HPDE6-E6E7 (cell line): ENCODE results near the gene CAMK1D.
"Not testable (repeated sequence)": the region's sequence is repeated elsewhere in the genome, so short reads cannot be mapped to it uniquely, and the experiment has no call there.

Experiments used
- DNase-seq: peaks from one replicate; pipeline ENCODE4 v3.0.0; 2011; ENCODE audit warnings: missing footprints; ENCODE audit errors: extremely low spot score

CAMK1D gene

GRCh38 chr10:12720217-12720981 is 371.1 kb downstream of the CAMK1D start:
- no peak for DNase-seq

- no peak for DNase-seq
Measured at GRCh38 chr10:12721334-12721733, 372.0 kb downstream of the CAMK1D start.

- DNase-seq: no peak
Measured at GRCh38 chr10:12723220-12723619, 373.9 kb downstream of the CAMK1D start.

GRCh38 chr10:12724807-12725579 is 375.6 kb downstream of the CAMK1D start:
- no peak for DNase-seq

GRCh38 chr10:12725580-12725888 is 376.2 kb downstream of the CAMK1D start:
- not testable (repeated sequence) for DNase-seq

- no peak for DNase-seq
Measured at GRCh38 chr10:12726971-12727831, 377.9 kb downstream of the CAMK1D start.

GRCh38 chr10:12727832-12728215 is 378.5 kb downstream of the CAMK1D start:
- DNase-seq: no peak

GRCh38 chr10:12728494-12728893 is 379.1 kb downstream of the CAMK1D start:
- no peak for DNase-seq

- DNase-seq: no peak
Measured at GRCh38 chr10:12729885-12730284, 380.5 kb downstream of the CAMK1D start.

GRCh38 chr10:12730809-12731519 is 381.6 kb downstream of the CAMK1D start:
- DNase-seq: no peak

GRCh38 chr10:12733271-12733670 is 383.9 kb downstream of the CAMK1D start:
- no peak for DNase-seq

GRCh38 chr10:12735843-12736462 is 386.6 kb downstream of the CAMK1D start:
- DNase-seq: no peak

GRCh38 chr10:12740813-12741212 is 391.5 kb downstream of the CAMK1D start:
- no peak for DNase-seq

- no peak for DNase-seq
Measured at GRCh38 chr10:12741360-12741804, 392.0 kb downstream of the CAMK1D start.

- DNase-seq: no peak
Measured at GRCh38 chr10:12742771-12743170, 393.4 kb downstream of the CAMK1D start.

GRCh38 chr10:12743466-12743865 is 394.1 kb downstream of the CAMK1D start:
- not testable (repeated sequence) for DNase-seq

- DNase-seq: no peak
Measured at GRCh38 chr10:12743941-12744340, 394.6 kb downstream of the CAMK1D start.

GRCh38 chr10:12748186-12748585 is 398.8 kb downstream of the CAMK1D start:
- DNase-seq: no peak

GRCh38 chr10:12749760-12750478 is 400.6 kb downstream of the CAMK1D start:
- DNase-seq: no peak

GRCh38 chr10:12750526-12751201 is 401.3 kb downstream of the CAMK1D start:
- DNase-seq: no peak
